KBM-7 (cell line): ENCODE results near the gene ENO4.

ENCODE experiments used
- DNase-seq: peaks from one replicate; pipeline ENCODE4 v3.0.0-alpha.2; 2015
- in situ Hi-C: fragments of 300-500 bp; cut with MboI; formaldehyde crosslinking; loops from 2 replicates; pipeline ENCODE4 v1.14.3; 2020; ENCODE audit warnings: low sequenced_read_pairs, low pct_unique_long_range_greater_than_20kb, mixed read lengths

ENO4 gene, protein sequence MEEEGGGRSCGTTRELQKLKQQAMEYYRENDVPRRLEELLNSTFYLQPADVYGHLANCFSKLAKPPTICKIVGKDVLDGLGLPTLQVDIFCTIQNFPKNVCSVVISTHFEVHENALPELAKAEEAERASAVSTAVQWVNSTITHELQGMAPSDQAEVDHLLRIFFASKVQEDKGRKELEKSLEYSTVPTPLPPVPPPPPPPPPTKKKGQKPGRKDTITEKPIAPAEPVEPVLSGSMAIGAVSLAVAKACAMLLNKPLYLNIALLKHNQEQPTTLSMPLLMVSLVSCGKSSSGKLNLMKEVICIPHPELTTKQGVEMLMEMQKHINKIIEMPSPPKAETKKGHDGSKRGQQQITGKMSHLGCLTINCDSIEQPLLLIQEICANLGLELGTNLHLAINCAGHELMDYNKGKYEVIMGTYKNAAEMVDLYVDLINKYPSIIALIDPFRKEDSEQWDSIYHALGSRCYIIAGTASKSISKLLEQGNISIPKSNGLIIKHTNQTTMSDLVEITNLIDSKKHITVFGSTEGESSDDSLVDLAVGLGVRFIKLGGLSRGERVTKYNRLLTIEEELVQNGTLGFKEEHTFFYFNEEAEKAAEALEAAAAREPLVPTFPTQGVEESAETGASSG

GRCh38 chr10:116849248-116850057 is at the start of gene ENO4:
TSS of gene ENO4 (plus strand) at chr10:116849499. CDS start at chr10:116849567, 68 bp downstream.
- no peak for DNase-seq
- in situ Hi-C loops: no loop called here

DNA sequence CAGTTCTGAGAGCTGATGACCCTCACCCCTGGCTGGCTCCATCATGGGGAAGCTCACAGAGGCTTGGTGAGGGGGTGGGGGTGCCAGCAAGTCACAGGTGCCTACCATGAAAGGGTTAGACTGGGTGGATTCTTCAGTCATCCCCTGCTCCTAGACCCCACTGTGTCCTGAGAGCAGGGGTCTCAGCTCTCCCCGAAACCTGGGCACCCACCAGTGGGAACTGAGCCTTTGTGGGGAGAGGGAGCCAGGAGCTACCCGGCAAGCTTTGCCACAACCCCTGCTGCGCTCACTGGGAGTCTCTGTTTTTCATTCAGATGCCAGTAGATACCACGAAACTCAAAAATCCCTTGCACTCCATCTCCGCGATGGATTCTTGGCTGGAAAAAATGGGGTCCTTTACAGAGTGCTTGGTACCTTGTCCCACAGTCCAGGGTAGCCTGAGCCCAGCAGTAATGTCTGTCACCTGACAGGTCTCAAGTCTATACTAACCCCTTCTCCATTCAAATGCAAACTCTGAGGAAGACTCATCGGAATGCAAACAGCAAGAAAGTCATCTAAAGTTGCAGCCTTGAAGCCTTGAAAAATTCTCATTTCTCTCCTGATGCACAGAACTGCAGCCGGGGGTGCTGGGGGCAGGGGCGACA is 48.9 kb upstream of the ENO4 start:
- DNase-seq: no peak
- in situ Hi-C loops: loop anchor here (25.0 kb wide), 1 partner anchor 362 kb away; no protein-coding TSS in a partner anchor

DNA sequence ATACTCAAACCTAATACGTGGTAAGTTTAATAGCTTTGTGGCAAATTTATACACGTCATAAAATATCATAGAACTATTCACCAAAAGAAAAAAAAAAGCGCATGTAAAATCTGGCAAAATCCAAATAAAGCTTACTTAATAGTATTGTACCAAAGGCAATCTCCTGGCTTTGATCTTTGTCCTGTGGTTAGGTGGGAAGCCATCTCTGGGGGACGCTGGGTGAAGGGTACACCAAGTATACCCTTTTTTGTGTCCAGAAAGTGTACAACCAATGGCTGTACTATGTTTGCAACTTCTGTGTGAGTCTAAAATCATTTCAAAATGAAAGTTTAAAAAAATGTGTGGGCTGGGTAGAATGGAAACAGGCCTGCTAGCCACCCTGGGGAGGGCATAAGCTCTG is 47.6 kb upstream of the ENO4 start:
- in situ Hi-C loops: loop anchor here (25.0 kb wide), 1 partner anchor 361 kb away; no protein-coding TSS in a partner anchor
- DNase-seq: no peak

DNA sequence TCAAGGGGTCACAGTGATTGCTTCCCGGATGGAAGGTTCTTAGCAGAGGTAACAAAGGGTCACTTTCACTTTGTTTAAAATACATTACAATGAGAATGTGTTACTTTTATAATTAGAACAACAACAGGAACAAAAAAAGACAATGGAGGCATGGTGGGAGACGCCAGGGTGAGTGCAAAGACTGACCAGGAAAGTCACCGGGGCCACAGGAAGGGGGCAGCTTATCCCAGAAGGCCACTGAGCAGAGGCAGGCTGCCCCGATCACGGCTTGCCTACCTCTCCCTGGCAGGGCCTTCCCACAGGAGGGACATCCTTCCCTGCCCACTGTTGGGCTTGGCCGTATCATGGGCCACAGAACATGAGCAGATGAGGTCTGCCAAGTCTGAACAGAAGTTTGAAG is 46.8 kb upstream of the ENO4 start:
- DNase-seq: no peak
- in situ Hi-C loops: loop anchor here (25.0 kb wide), 1 partner anchor 360 kb away; no protein-coding TSS in a partner anchor

- in situ Hi-C loops: loop anchor here (25.0 kb wide), 1 partner anchor 359 kb away; no protein-coding TSS in a partner anchor
Observed at GRCh38 chr10:116802876-116803275, 46.4 kb upstream of the ENO4 start.

DNA sequence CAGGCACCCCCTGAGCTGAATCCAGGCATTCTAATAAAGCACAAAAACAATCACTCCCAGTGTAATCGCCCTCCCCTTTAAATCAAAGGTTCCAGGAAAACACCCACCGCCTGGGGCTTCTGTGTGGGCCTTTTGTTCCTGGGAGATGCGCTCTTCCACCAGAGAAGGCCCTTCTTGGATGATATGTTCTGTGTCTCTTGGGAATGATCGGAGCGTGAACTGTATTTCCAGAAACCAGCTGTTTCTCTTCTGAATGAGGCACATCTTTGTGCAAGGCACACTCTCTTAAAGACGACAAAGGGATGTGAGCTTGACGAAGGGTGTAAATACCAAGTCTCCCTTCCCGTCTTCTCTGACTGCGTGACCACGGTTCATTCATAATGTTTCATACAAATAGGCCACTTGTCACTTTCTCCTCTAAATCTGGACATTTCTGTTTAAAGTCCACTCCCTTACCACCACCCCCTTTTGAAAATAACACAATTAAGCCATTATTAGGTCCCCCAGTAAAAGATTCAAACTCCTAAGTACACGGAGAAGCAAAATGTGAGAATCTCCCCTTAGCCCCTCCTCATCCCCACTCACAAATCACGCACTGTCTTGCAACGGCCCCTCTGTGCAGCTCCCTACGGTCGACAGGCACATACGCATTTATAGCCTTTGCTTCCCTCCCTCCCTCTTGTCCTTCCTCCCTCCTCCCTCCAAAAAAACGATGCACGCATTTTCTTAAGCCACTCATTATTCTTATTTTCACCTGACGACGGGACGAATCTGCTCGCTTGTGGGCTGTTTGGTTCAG is 45.6 kb upstream of the ENO4 start:
- in situ Hi-C loops: loop anchor here (25.0 kb wide), 1 partner anchor 359 kb away; no protein-coding TSS in a partner anchor
- no peak for DNase-seq

More at GRCh38 chr10:116802876-116803275, 46.4 kb upstream of the ENO4 start:
- DNase-seq: no peak

DNA sequence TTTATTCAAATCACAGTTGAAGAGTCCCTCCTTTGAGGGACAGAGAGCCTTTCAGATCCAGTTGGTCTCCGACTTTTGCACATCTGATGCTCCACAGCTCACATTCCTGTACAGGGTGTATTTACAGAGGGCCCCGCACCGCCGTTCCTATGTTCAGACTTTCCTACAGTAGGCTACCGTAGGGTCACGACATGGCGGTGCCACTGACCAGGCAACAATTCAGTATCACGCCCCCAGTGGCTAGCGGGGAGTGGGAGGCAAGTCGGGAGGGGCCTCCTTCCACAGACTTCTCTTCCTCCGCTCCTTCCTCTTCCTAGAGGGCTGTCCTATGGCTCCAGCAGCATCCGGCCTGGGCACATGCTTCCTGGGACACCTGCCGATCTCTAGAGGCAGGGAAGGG is 40.6 kb upstream of the ENO4 start:
- in situ Hi-C loops: loop anchor here (25.0 kb wide), 1 partner anchor 354 kb away; no protein-coding TSS in a partner anchor
- DNase-seq: no peak

DNA sequence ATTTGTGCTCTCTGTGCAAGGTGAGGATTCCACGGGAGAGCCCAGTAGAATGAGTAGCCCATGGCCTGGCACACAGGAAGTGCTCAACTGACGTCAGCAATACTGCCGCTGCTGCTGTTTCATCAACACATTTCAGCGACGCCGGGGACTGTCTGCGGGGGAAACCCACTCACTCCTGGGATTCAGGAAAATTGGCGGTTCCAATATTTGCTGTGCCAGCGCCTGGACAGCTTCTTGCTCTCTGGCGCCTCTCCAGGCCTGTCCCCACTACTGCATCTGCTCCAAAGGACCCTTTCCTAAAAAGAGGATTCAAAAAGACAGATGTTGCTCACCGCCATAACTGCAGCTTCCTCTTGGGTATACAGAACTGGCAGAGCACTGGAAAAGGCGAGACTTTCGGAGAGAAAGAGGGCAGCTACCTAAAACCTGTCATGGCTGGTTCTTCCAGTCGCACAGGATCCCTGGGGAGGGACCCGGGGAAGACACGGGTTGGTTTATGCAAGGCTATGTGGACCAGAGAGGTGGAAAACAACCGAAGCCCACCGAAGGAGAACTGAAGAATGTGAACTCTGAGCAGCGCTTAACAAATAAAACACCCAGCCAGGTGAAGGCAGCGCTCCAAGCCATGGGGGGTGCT is 39.7 kb upstream of the ENO4 start:
- in situ Hi-C loops: loop anchor here (25.0 kb wide), 1 partner anchor 353 kb away; no protein-coding TSS in a partner anchor
- peak; percentile 3 for DNase-seq

GRCh38 chr10:116810120-116810500 is 39.2 kb upstream of the ENO4 start:
- no peak for DNase-seq
- in situ Hi-C loops: loop anchor here (25.0 kb wide), 1 partner anchor 352 kb away; no protein-coding TSS in a partner anchor

DNA sequence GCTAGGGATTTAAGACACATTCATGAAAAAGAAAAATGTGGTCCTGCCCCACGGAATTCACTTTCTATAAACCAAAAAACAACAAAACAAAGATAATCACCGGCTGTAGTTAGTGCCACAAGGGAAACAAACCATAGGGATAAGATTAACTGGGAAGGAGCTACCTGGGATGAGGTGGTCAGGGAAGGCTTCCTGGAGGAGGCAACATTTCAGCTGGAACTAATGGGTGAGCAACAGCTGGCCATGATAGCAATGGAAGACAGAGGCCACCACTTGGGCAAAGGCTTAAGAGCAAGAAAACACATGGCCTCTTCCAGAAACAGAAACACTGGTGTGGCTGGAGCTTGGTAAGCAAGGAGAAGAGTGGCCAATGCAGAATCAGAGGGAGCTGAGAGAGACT is 38.4 kb upstream of the ENO4 start:
- no peak for DNase-seq
- in situ Hi-C loops: loop anchor here (25.0 kb wide), 1 partner anchor 351 kb away; no protein-coding TSS in a partner anchor

GRCh38 chr10:116811691-116812090 is 37.6 kb upstream of the ENO4 start:
- in situ Hi-C loops: loop anchor here (25.0 kb wide), 1 partner anchor 351 kb away; no protein-coding TSS in a partner anchor
- DNase-seq: no peak

DNA sequence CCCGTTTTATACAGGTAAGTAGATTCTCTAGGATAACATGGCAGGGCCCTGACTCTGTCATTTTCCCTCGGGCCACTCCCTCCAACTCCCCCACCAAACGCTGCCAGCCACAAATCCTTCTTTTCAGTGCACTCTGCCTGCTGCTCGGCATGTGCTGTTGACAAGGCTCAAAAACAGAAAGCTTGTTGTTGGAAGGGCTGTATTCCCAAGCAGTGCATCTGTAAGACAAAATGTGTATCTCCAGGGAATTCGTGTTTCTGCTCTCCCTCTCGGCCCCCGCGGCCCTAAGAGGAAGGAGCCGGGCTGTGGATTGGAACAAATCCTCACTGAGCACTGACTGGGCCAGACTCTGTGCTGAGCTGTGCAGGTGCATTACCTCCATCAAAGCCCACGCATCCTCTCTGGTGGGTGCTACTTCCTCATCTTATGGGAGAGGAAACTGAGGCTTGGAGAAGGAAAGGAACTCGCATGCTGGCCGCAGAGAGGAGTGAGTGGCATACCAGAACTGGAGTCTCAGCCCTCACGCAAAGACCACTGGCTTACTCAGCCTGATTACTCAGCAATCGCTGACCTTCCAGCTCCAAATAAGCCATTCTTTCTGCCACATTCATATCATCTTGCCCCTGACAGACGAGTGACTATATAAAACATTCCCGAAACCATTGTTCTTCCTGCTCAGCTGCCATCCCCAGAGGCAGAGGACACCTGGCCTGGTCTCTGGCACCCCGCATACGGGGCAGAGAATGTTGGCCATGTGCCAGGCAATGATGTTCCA is 33.5 kb upstream of the ENO4 start:
- in situ Hi-C loops: loop anchor here (25.0 kb wide), 1 partner anchor 346 kb away; no protein-coding TSS in a partner anchor
- DNase-seq: no peak

- DNase-seq: no peak
- in situ Hi-C loops: loop anchor here (25.0 kb wide), 1 partner anchor 345 kb away; no protein-coding TSS in a partner anchor
Observed at GRCh38 chr10:116817178-116817577, 32.1 kb upstream of the ENO4 start.

GRCh38 chr10:116817780-116818343 is 31.4 kb upstream of the ENO4 start:
- in situ Hi-C loops: loop anchor here (25.0 kb wide), 1 partner anchor 344 kb away; no protein-coding TSS in a partner anchor
- no peak for DNase-seq

- in situ Hi-C loops: loop anchor here (25.0 kb wide), 1 partner anchor 342 kb away; no protein-coding TSS in a partner anchor
- no peak for DNase-seq
Observed at GRCh38 chr10:116819999-116820677, 29.2 kb upstream of the ENO4 start.

DNA sequence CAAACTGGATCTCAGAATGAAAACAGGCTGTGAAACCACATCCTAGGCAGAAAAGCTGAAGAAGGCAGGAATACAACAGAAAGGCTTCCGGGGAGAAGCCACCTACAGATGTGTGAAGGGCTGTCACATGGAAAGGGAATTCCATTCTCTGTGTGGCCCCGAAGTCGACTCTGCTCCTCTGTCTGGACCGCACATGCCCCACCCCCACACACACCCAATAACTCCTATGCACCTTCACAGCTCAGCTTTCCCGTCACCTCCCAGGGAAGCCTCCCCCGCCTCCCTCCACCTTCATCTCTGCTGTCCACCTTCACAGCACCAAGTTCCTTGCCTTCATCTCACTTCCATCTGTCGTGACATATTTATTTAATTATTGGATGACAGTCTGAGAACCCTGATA is 23.4 kb upstream of the ENO4 start:
- in situ Hi-C loops: no loop called here
- DNase-seq: no peak
